ENCODE measurements around the gene PPP1R37. TPM values are rescaled to one million over a fixed set of nuclear protein-coding genes. Genes with fewer than 3 reads are reported as not detected.
A peak's percentile ranks its signal among the peaks of the same experiment; 100 is the strongest.

Gene PPP1R37
- total and polyA plus RNA-seq, 2 of the 13 experiments (the other 11 are each of a cell fraction or from before 2014, with no cell fraction given), result 9.0 to 14.3 TPM

DNA sequence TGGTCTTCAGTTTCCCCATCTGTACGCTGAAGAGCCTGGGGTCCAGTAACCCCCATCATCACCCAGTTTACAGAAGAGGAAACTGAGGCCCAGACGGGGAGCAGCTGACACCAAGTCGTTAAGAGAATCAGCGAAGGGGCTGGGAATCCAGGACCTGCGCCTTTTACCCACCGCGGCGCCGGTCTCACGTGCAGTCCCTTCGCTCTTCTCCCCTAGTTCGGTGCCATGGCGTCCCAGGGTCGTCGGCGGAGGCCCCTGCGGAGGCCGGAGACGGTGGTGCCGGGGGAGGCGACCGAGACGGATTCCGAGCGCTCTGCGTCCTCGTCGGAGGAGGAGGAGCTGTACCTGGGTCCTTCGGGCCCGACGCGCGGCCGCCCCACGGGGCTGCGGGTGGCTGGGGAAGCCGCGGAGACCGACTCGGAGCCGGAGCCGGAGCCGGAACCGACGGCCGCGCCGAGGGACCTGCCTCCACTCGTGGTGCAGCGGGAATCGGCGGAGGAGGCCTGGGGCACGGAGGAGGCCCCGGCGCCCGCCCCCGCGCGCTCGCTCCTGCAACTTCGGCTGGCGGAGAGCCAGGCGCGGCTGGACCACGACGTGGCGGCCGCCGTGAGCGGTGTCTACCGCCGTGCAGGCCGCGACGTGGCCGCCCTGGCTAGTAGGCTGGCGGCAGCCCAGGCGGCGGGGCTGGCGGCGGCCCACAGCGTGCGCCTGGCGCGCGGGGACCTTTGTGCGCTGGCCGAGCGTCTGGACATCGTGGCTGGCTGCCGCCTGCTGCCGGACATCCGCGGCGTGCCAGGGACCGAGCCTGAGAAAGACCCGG lies 86.3 kb downstream of the PPP1R37 start (continued):
- no peak for TF ChIP-seq TFDP2 (CRISPR knock-in tag; IDR thresholded peaks at IDR 0.05)
- no peak for TF ChIP-seq DNMT1 (CRISPR knock-in tag; IDR thresholded peaks at IDR 0.05)
- TF ChIP-seq HIVEP1 (CRISPR knock-in tag; IDR thresholded peaks at IDR 0.05), result peak; percentile 49; the same call in 1 of the 2 replicates
- peak; percentile 57; the same call in 1 of the 2 replicates for TF ChIP-seq ZNF629 (CRISPR knock-in tag; conservative IDR thresholded peaks at IDR 0.05)
- TF ChIP-seq IKZF4 (CRISPR knock-in tag; IDR thresholded peaks at IDR 0.05; ENCODE audit: borderline replicate concordance, low read depth, not compliant biosample characterization), result peak; percentile 56
- TF ChIP-seq FOXO4 (CRISPR knock-in tag; conservative IDR thresholded peaks at IDR 0.05), result 0 out of 2 replicates have a peak, but pooled peaks have one; percentile 20
- no peak for TF ChIP-seq ZNF326 (CRISPR knock-in tag; IDR thresholded peaks at IDR 0.05; ENCODE audit: borderline replicate concordance)
- TF ChIP-seq, protein P1, sequence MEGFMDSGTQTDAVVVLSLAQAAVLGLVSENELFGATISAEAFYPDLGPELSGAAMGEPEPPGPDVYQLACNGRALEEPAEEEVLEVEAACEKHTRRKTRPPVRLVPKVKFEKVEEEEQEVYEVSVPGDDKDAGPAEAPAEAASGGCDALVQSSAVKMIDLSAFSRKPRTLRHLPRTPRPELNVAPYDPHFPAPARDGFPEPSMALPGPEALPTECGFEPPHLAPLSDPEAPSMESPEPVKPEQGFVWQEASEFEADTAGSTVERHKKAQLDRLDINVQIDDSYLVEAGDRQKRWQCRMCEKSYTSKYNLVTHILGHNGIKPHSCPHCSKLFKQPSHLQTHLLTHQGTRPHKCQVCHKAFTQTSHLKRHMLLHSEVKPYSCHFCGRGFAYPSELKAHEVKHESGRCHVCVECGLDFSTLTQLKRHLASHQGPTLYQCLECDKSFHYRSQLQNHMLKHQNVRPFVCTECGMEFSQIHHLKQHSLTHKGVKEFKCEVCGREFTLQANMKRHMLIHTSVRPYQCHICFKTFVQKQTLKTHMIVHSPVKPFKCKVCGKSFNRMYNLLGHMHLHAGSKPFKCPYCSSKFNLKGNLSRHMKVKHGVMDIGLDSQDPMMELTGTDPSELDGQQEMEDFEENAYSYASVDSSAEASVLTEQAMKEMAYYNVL (CRISPR knock-in tag; IDR thresholded peaks at IDR 0.05; ENCODE audit: borderline replicate concordance), result peak; percentile 61; the same call in 1 of the 2 replicates
- no peak for TF ChIP-seq ZNF766 (CRISPR knock-in tag; IDR thresholded peaks at IDR 0.05; ENCODE audit: borderline replicate concordance)
- TF ChIP-seq DMAP1 (CRISPR knock-in tag; IDR thresholded peaks at IDR 0.05), result no peak
- TF ChIP-seq GLMP (CRISPR knock-in tag; IDR thresholded peaks at IDR 0.05; ENCODE audit: borderline replicate concordance), result no peak
- no peak for TF ChIP-seq RFX3 (CRISPR knock-in tag; IDR thresholded peaks at IDR 0.05)
- TF ChIP-seq MED1 (CRISPR knock-in tag; IDR thresholded peaks at IDR 0.05), result no peak
- TF ChIP-seq SKI (IDR thresholded peaks at IDR 0.05; ENCODE audit: partially characterized antibody), result peak; percentile 48
- TF ChIP-seq MIER2 (CRISPR knock-in tag; IDR thresholded peaks at IDR 0.05), result no peak
- TF ChIP-seq FOXK1 (CRISPR knock-in tag; IDR thresholded peaks at IDR 0.05; ENCODE audit: borderline replicate concordance, low read depth), result no peak
- no peak for TF ChIP-seq ZNF558 (CRISPR knock-in tag; IDR thresholded peaks at IDR 0.05; ENCODE audit: borderline replicate concordance)
- TF ChIP-seq, protein P2, sequence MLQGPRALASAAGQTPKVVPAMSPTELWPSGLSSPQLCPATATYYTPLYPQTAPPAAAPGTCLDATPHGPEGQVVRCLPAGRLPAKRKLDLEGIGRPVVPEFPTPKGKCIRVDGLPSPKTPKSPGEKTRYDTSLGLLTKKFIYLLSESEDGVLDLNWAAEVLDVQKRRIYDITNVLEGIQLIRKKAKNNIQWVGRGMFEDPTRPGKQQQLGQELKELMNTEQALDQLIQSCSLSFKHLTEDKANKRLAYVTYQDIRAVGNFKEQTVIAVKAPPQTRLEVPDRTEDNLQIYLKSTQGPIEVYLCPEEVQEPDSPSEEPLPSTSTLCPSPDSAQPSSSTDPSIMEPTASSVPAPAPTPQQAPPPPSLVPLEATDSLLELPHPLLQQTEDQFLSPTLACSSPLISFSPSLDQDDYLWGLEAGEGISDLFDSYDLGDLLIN (CRISPR knock-in tag; IDR thresholded peaks at IDR 0.05; ENCODE audit: borderline replicate concordance), result no peak
- TF ChIP-seq SRY (CRISPR knock-in tag; IDR thresholded peaks at IDR 0.05), result peak; percentile 24; the same call in 1 of the 2 replicates
- no peak for TF ChIP-seq ZNF225 (CRISPR knock-in tag; IDR thresholded peaks at IDR 0.05)
- no peak for TF ChIP-seq ARNT2 (CRISPR knock-in tag; IDR thresholded peaks at IDR 0.05; ENCODE audit: low read depth)
- TF ChIP-seq HNRNPUL1 (IDR thresholded peaks at IDR 0.05; ENCODE audit: low read depth, low read length), result no peak
- TF ChIP-seq KDM5B (CRISPR knock-in tag; IDR thresholded peaks at IDR 0.05; ENCODE audit: borderline replicate concordance), result peak; percentile 16; the same call in 1 of the 2 replicates

All from HepG2 (cell line).